Trophoblast cell (in vitro differentiated cells and primary cell): ENCODE results near the gene AJAP1.

Source experiments
- DNase-seq, 2 donors: peaks; one replicate each; pipeline ENCODE4 v3.0.0-alpha.2; 2016
- H2AFZ ChIP-seq: 2 replicates; pipeline ENCODE4 v1.6.1; 2013; ENCODE audit warnings: low read length, moderate library complexity, mild to moderate bottlenecking; ENCODE audit not compliant: insufficient read depth, poor library complexity
- H2AK5ac ChIP-seq: 2 replicates; pipeline ENCODE4 v1.6.1; 2013; ENCODE audit warnings: mild to moderate bottlenecking, low read length
- H2BK120ac ChIP-seq: 2 replicates; pipeline ENCODE4 v1.6.1; 2013; ENCODE audit warnings: low read length, mild to moderate bottlenecking, moderate library complexity; ENCODE audit not compliant: insufficient read depth, poor library complexity
- H2BK12ac ChIP-seq: 2 replicates; pipeline ENCODE4 v1.6.1; 2013; ENCODE audit warnings: mild to moderate bottlenecking, low read length, moderate library complexity
- H2BK5ac ChIP-seq: 2 replicates; pipeline ENCODE4 v1.6.1; 2013; ENCODE audit warnings: low read length, low read depth, moderate library complexity, mild to moderate bottlenecking; ENCODE audit not compliant: poor library complexity
- H3K14ac ChIP-seq: 2 replicates; pipeline ENCODE4 v1.6.1; 2013; ENCODE audit warnings: mild to moderate bottlenecking, low read length
- H3K18ac ChIP-seq: 2 replicates; pipeline ENCODE4 v1.6.1; 2013; ENCODE audit warnings: mild to moderate bottlenecking, low read length
- H3K23ac ChIP-seq: 2 replicates; pipeline ENCODE4 v1.6.1; 2013; ENCODE audit warnings: low read length
- H3K27ac ChIP-seq: 2 replicates; pipeline ENCODE4 v1.5.1; 2013; ENCODE audit warnings: low read depth, mild to moderate bottlenecking, inconsistent platforms, low read length, moderate library complexity
- H3K27me3 ChIP-seq: 2 replicates; pipeline ENCODE4 v1.6.1; 2013; ENCODE audit warnings: inconsistent platforms, mild to moderate bottlenecking, low read length, moderate library complexity; ENCODE audit not compliant: insufficient read depth
- H3K36me3 ChIP-seq, 2 experiments: 1 replicate in 1 of 2; 2 replicates in 1 of 2; pipeline ENCODE4 v1.6.1; 2013; ENCODE audit warnings: low read length in 2 of 2, mild to moderate bottlenecking in 2 of 2, moderate library complexity in 1 of 2; ENCODE audit not compliant: insufficient read depth in 2 of 2, control insufficient read depth in 1 of 2
- H3K4ac ChIP-seq: 2 replicates; pipeline ENCODE4 v1.6.1; 2013; ENCODE audit warnings: low read depth, mild to moderate bottlenecking, low read length, moderate library complexity
- H3K4me1 ChIP-seq, 2 experiments: 1 replicate in 1 of 2; 2 replicates in 1 of 2; pipeline ENCODE4 v1.6.1; 2013; ENCODE audit warnings: low read length in 2 of 2, mild to moderate bottlenecking in 2 of 2, moderate library complexity in 1 of 2; ENCODE audit not compliant: insufficient read depth in 2 of 2, control insufficient read depth in 1 of 2
- H3K4me2 ChIP-seq: 2 replicates; pipeline ENCODE4 v1.6.1; 2013; ENCODE audit warnings: inconsistent platforms, mild to moderate bottlenecking, low read length, moderate library complexity
- H3K4me3 ChIP-seq: 2 replicates; pipeline ENCODE4 v1.5.1; 2013; ENCODE audit warnings: mild to moderate bottlenecking, low read depth, low read length, inconsistent platforms
- H3K79me1 ChIP-seq: one replicate; pipeline ENCODE4 v1.6.1; 2013; ENCODE audit warnings: low read length
- H3K79me2 ChIP-seq: 2 replicates; pipeline ENCODE4 v1.6.1; 2013; ENCODE audit warnings: low read length, mild to moderate bottlenecking; ENCODE audit not compliant: control insufficient read depth, insufficient read depth, poor library complexity
- H3K9ac ChIP-seq: 2 replicates; pipeline ENCODE4 v1.6.1; 2013; ENCODE audit warnings: mild to moderate bottlenecking, low read length
- H3K9me3 ChIP-seq: 2 replicates; pipeline ENCODE4 v1.6.1; 2013; ENCODE audit warnings: low read depth, mild to moderate bottlenecking, control low read depth, inconsistent platforms, low read length; ENCODE audit not compliant: insufficient read depth
- H4K12ac ChIP-seq: 2 replicates; pipeline ENCODE4 v1.6.1; 2013; ENCODE audit warnings: low read depth, mild to moderate bottlenecking, low read length, moderate library complexity
- H4K8ac ChIP-seq: 2 replicates; pipeline ENCODE4 v1.6.1; 2013; ENCODE audit warnings: low read depth, mild to moderate bottlenecking, low read length, moderate library complexity
- H4K91ac ChIP-seq: one replicate; pipeline ENCODE4 v1.6.1; 2013; ENCODE audit warnings: low read depth, mild to moderate bottlenecking, low read length, moderate library complexity
- WGBS: extraction: QIAGEN DNeasy Blood & Tissue Kit; methylation state at CpG from one replicate; pipeline ENCODE4 v1.1.7; 2013; ENCODE audit warnings: missing lambda C conversion rate; ENCODE audit not compliant: insufficient read length, insufficient coverage; ENCODE audit errors: extremely low coverage; 5-methylcytosine and 5-hydroxymethylcytosine counted together

The AJAP1 gene

GRCh38 chr1:4687943-4688342 is 33.5 kb downstream of the AJAP1 start:
- Histone ChIP-seq H3K27me3 (no peaks in the 10 kb centered on the region), H3K9me3 (peaks cover 6% of the 10 kb centered on the region), H2BK120ac (no peak overlapping the region), H3K4me2 (no peak overlapping the region), H2BK5ac (no peak overlapping the region), H2AFZ (no peak overlapping the region), H4K8ac (no peak overlapping the region), H2AK5ac (no peak overlapping the region), H3K4me3 (no peak overlapping the region), H3K4ac (no peak overlapping the region), H4K12ac (no peak overlapping the region), H3K4me1 (peaks cover 2 to 11% of the 10 kb centered on the region in 2 experiments), H3K79me2 (no peaks in the 10 kb centered on the region), H2BK12ac (no peak overlapping the region), H4K91ac (no peak overlapping the region), H3K79me1 (no peaks in the 10 kb centered on the region), H3K36me3 (peaks cover 0 to 2% of the 10 kb centered on the region in 2 experiments), H3K14ac (no peak overlapping the region), H3K9ac (no peak overlapping the region), H3K23ac (no peak overlapping the region), H3K27ac (no peak overlapping the region), H3K18ac (no peak overlapping the region)
- DNase-seq: no peak
- WGBS: no CpG with 5 or more reads among the region's 11 CpGs

- no peak overlapping the region for H4K91ac ChIP-seq
- no peak overlapping the region for H4K8ac ChIP-seq
- H2AK5ac ChIP-seq: no peak overlapping the region
- no peak overlapping the region for H4K12ac ChIP-seq
- H3K18ac ChIP-seq: no peak overlapping the region
- H3K27ac ChIP-seq: no peak overlapping the region
- H2BK120ac ChIP-seq: no peak overlapping the region
- no peak overlapping the region for H3K4ac ChIP-seq
- H3K79me2 ChIP-seq: no peaks in the 10 kb centered on the region
- H3K27me3 ChIP-seq: no peaks in the 10 kb centered on the region
- no peak overlapping the region for H2AFZ ChIP-seq
- no peak overlapping the region for H3K14ac ChIP-seq
- peaks cover 0 to 2% of the 10 kb centered on the region in 2 experiments for H3K36me3 ChIP-seq
- WGBS: no CpG with 5 or more reads among the region's 24 CpGs
- no peak overlapping the region for H3K9ac ChIP-seq
- no peak overlapping the region for H2BK12ac ChIP-seq
- H2BK5ac ChIP-seq: no peak overlapping the region
- H3K4me3 ChIP-seq: no peak overlapping the region
- no peak for DNase-seq
- H3K23ac ChIP-seq: no peak overlapping the region
- no peaks in the 10 kb centered on the region for H3K79me1 ChIP-seq
- H3K9me3 ChIP-seq: peaks cover 4% of the 10 kb centered on the region
- peaks cover 2 to 3% of the 10 kb centered on the region in 2 experiments for H3K4me1 ChIP-seq
- H3K4me2 ChIP-seq: no peak overlapping the region
These were observed 35.0 kb downstream of the AJAP1 start for GRCh38 chr1:4689271-4689935.

- no peak overlapping the region for H3K27ac ChIP-seq
- H3K4me2 ChIP-seq: no peak overlapping the region
- no peak overlapping the region for H2BK120ac ChIP-seq
- no peak overlapping the region for H3K23ac ChIP-seq
- no peak overlapping the region for H2AK5ac ChIP-seq
- no peak overlapping the region for H4K12ac ChIP-seq
- no peak overlapping the region for H3K18ac ChIP-seq
- H3K36me3 ChIP-seq: no peaks in the 10 kb centered on the region
- H2AFZ ChIP-seq: no peak overlapping the region
- H3K79me2 ChIP-seq: no peaks in the 10 kb centered on the region
- H3K27me3 ChIP-seq: no peaks in the 10 kb centered on the region
- H3K4ac ChIP-seq: no peak overlapping the region
- H3K14ac ChIP-seq: no peak overlapping the region
- H3K79me1 ChIP-seq: no peaks in the 10 kb centered on the region
- H3K9me3 ChIP-seq: peaks cover 2% of the 10 kb centered on the region
- no peak overlapping the region for H2BK5ac ChIP-seq
- DNase-seq: no peak
- no peak overlapping the region for H3K9ac ChIP-seq
- no peak overlapping the region for H2BK12ac ChIP-seq
- H3K4me3 ChIP-seq: no peak overlapping the region
- H3K4me1 ChIP-seq: no peaks in the 10 kb centered on the region
- H4K91ac ChIP-seq: no peak overlapping the region
- WGBS: no CpG with 5 or more reads among the region's 19 CpGs
- H4K8ac ChIP-seq: no peak overlapping the region
These were observed 35.7 kb downstream of the AJAP1 start for GRCh38 chr1:4689941-4690635.

GRCh38 chr1:4690951-4691675 is 36.7 kb downstream of the AJAP1 start:
- Histone ChIP-seq H3K4me1 (no peaks in the 10 kb centered on the region), H2BK120ac (no peak overlapping the region), H3K14ac (no peak overlapping the region), H3K4me3 (no peak overlapping the region), H3K4ac (no peak overlapping the region), H3K4me2 (no peak overlapping the region), H3K18ac (no peak overlapping the region), H2AFZ (no peak overlapping the region), H3K27ac (no peak overlapping the region), H4K8ac (no peak overlapping the region), H3K9ac (no peak overlapping the region), H2AK5ac (no peak overlapping the region), H3K79me1 (no peaks in the 10 kb centered on the region), H3K36me3 (no peaks in the 10 kb centered on the region), H4K12ac (no peak overlapping the region), H4K91ac (no peak overlapping the region), H2BK12ac (no peak overlapping the region), H3K79me2 (no peaks in the 10 kb centered on the region), H2BK5ac (no peak overlapping the region), H3K9me3 (peaks cover 2% of the 10 kb centered on the region), H3K23ac (no peak overlapping the region), H3K27me3 (no peaks in the 10 kb centered on the region)
- no CpG with 5 or more reads among the region's 19 CpGs for WGBS
- no peak for DNase-seq
